ENCODE data around the gene UBE2U.

DNA sequence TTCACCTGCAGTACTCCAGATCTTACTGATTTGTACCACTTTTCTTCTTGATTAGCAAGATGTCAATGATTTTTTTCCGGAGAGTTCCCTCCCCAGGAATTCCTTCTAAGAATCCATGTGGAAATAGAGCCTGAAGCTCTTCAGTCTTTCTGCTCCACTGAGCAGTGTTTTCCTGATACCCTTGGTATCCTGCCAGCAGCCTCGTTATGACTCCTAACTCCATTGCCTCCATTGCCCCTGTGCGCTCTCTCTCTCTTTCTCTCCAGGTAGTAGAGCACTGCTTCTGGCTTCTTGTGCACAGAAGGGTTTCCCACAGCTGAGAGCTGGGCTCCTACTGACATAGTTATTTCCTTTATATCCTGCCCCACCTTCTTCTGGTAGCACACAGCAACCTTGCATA, 12.2 kb downstream of the UBE2U start:
- no peak for TF ChIP-seq POLR2AphosphoS5 (IDR thresholded peaks at IDR 0.05)
- TF ChIP-seq, protein P1, sequence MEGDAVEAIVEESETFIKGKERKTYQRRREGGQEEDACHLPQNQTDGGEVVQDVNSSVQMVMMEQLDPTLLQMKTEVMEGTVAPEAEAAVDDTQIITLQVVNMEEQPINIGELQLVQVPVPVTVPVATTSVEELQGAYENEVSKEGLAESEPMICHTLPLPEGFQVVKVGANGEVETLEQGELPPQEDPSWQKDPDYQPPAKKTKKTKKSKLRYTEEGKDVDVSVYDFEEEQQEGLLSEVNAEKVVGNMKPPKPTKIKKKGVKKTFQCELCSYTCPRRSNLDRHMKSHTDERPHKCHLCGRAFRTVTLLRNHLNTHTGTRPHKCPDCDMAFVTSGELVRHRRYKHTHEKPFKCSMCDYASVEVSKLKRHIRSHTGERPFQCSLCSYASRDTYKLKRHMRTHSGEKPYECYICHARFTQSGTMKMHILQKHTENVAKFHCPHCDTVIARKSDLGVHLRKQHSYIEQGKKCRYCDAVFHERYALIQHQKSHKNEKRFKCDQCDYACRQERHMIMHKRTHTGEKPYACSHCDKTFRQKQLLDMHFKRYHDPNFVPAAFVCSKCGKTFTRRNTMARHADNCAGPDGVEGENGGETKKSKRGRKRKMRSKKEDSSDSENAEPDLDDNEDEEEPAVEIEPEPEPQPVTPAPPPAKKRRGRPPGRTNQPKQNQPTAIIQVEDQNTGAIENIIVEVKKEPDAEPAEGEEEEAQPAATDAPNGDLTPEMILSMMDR (IDR thresholded peaks at IDR 0.05; ENCODE audit: poor library complexity, severe bottlenecking) = no peak
